Testis (tissue), 3 donors: ENCODE data around the gene C1orf74. TPM values are rescaled to one million over a fixed set of nuclear protein-coding genes. Genes with fewer than 3 reads are reported as not detected.
"Not testable (repeated sequence)": the region's sequence is repeated elsewhere in the genome, so short reads cannot be mapped to it uniquely, and the experiment has no call there.

ENCODE experiments used
- DNase-seq: peaks from one replicate; pipeline ENCODE4 v3.0.0-alpha.2; 2019
- H3K27ac ChIP-seq, 2 donors: fragments of 200-600 bp; sonication (generic); one replicate each; pipeline ENCODE4 v1.5.1; 2019
- H3K27me3 ChIP-seq: fragments of 200-600 bp; sonication (generic); one replicate; pipeline ENCODE4 v1.5.1; 2019
- H3K36me3 ChIP-seq: fragments of 200-600 bp; sonication (generic); one replicate; pipeline ENCODE4 v1.5.1; 2017; ENCODE audit warnings: low read depth; ENCODE audit errors: missing control alignments
- H3K4me1 ChIP-seq: fragments of 200-600 bp; sonication (generic); one replicate; pipeline ENCODE4 v1.5.1; 2019
- H3K4me3 ChIP-seq, 2 donors: fragments of 200-600 bp; sonication (generic); one replicate each; pipeline ENCODE4 v1.5.1; 2017 to 2019
- H3K9me3 ChIP-seq: fragments of 200-600 bp; sonication (generic); one replicate; pipeline ENCODE4 v1.5.1; 2017
- POLR2A ChIP-seq: fragments of 450-650 bp; IDR thresholded peaks from one replicate; pipeline ENCODE4 v1.6.1; 2017; ENCODE audit warnings: antibody characterized with exemption, mild to moderate bottlenecking, moderate library complexity
- WGBS, 2 donors: methylation state at CpG; one replicate each; pipeline ENCODE4 v1.1.5; 2018; 5-methylcytosine and 5-hydroxymethylcytosine counted together
- intact Hi-C: fragments of 100-400 bp; cut with DNase I; formaldehyde crosslinking; loops from one replicate; pipeline ENCODE4 v1.15.1; 2023; ENCODE audit warnings: low total_unique reads
- polyA plus RNA-seq: library from polyadenylated mRNA; stranded (reverse); fragments of 350-450 nt; fragmentation: Illumina TruSeq; extraction: RNeasy Lipid Tissue Mini Kit (QIAGEN cat#74804); gene quantifications from one replicate; pipeline ENCODE4 v1.2.3, GENCODE V29; 2014; ENCODE audit warnings: low read depth, low replicate concordance; ENCODE audit not compliant: insufficient read depth
- total RNA-seq, 2 donors: library from RNA; depleted of rRNA; stranded (reverse); fragments of >200 nt; gene quantifications; one replicate each; pipeline ENCODE4 v1.2.3, GENCODE V29; 2016
- TF ChIP-seq, protein P1 (sequence below), 3 experiments: fragments of 450-650 bp in 2 of 3; fragments of 200-600 bp in 1 of 3; sonication (generic) in 1 of 3; IDR thresholded peaks; one replicate each; pipeline ENCODE4 v1.5.1; 2016 to 2019; ENCODE audit warnings: antibody characterized with exemption in 3 of 3, mild to moderate bottlenecking in 2 of 3, moderate library complexity in 1 of 3

Gene C1orf74
- total and polyA plus RNA-seq, 3 donors from 2014 or later: 2.6 to 5.2 (median 5.0) TPM

DNA sequence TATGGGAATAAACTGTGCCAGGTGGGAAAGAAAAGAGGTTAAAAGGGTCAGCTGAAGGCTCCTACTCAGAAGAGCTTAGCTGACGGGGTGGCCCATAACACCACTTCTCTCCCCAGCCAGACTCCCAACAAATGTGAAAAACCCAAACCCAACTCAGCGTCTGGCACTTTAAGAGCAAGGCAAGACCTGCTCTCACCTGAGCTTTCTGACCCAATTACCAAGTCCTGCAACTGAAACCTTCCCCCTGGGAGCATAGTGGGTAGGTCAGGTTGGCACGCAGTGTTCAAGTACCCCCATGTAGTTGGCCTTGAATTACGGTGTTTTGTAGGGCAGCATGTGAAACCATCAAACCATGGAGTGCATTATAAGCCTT lies 18.4 kb upstream of the C1orf74 start:
- H3K9me3 ChIP-seq: no peaks in the 10 kb centered on the region
- H3K27ac ChIP-seq: no peak overlapping the region
- TF ChIP-seq POLR2A: no peak
- TF ChIP-seq, protein P1, sequence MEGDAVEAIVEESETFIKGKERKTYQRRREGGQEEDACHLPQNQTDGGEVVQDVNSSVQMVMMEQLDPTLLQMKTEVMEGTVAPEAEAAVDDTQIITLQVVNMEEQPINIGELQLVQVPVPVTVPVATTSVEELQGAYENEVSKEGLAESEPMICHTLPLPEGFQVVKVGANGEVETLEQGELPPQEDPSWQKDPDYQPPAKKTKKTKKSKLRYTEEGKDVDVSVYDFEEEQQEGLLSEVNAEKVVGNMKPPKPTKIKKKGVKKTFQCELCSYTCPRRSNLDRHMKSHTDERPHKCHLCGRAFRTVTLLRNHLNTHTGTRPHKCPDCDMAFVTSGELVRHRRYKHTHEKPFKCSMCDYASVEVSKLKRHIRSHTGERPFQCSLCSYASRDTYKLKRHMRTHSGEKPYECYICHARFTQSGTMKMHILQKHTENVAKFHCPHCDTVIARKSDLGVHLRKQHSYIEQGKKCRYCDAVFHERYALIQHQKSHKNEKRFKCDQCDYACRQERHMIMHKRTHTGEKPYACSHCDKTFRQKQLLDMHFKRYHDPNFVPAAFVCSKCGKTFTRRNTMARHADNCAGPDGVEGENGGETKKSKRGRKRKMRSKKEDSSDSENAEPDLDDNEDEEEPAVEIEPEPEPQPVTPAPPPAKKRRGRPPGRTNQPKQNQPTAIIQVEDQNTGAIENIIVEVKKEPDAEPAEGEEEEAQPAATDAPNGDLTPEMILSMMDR (IDR thresholded peaks at IDR 0.05): no peak
- WGBS, 2 donors: 87 to 90% methylated on average over 4 of the region's 4 CpGs
- DNase-seq: no peak
- intact Hi-C loops: no loop called here
- no peak overlapping the region for H3K4me3 ChIP-seq
- H3K4me1 ChIP-seq: peaks cover 17% of the 10 kb centered on the region
- H3K27me3 ChIP-seq: no peaks in the 10 kb centered on the region
- H3K36me3 ChIP-seq: no peaks in the 10 kb centered on the region

DNA sequence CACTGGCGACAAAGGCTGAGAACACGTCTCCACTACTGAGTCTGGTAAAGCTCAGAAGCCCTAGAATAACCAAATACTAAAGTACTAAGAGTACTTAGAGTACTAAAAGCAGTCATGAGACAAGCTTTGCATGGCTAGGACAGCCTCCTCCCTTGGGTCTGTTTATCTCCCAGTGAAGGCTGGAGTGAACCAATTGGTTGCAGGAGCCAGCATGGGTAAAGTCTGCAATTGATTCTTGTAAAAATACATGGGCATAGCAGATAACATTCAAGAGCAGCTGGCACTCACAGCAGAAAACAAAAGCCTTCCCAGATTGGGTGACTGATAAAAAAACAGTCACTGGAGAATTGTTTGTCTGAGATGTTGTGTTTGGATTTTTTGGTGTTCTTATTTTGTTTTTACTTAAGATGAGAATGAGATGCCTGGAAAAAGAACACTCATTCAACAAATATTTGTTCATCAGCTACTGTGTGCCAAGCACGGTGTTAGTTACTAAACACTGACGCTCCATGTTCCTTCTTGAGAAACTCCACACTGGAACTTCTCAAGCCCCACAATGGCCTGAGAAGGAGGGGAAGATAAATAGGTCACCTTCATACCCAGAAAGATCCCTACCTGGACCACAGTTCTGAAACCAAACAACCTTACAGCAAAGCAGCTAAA lies 17.9 kb upstream of the C1orf74 start:
- Histone ChIP-seq H3K27me3 (no peaks in the 10 kb centered on the region), H3K4me1 (peaks cover 17% of the 10 kb centered on the region), H3K27ac (peak overlapping the region; percentile 21 to 22), H3K36me3 (no peaks in the 10 kb centered on the region), H3K9me3 (no peaks in the 10 kb centered on the region), H3K4me3 (no peak overlapping the region)
- intact Hi-C loops: no loop called here
- TF ChIP-seq, protein P1 (IDR thresholded peaks at IDR 0.05): no peak
- no peak for TF ChIP-seq POLR2A
- DNase-seq: peak; percentile 43
- WGBS, 2 donors: 49 to 56% methylated on average over 4 of the region's 4 CpGs

DNA sequence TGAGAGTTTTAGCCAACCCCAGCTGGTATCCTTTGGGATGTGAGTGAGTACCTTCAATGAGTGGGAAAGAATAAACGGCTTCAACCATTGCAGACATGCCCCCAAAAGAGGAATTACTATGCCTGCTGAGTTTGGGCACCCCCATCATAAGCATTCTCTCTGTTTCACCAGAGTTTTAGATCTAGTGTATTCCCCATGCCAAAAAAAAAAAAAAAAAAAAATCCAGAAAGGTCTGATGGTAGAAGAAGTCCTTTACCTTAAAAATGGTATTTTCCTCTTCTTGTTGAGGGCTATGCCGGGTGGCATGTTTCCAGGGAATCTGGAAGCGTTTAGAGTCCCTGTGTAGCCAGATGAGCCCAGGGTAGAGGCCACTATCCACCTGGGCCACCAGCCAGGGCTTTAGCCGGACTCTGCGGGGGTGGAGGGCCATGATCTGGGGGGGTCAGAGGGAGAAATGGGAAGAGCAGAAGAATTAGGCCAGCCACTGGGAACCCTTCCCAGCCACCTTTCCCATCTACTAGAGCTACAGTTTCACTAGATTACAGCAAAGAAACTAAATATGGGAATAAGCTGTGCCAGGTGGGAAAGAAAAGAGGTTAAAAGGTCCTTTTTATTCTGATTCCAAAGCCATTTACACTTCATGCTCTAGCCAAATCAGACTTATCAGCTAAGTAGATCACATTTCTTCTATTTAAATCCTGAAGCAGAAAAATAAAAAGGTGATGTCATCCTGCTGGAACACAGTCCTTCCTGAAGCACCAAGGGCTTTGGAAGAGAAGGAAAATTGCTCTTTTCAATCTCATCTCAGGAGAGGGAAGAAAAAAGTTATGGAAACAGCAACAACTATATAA lies 16.9 kb upstream of the C1orf74 start:
- no peaks in the 10 kb centered on the region for H3K9me3 ChIP-seq
- peak overlapping the region in 1 of 2 donors; percentile 21 for H3K27ac ChIP-seq
- no peaks in the 10 kb centered on the region for H3K27me3 ChIP-seq
- peak; percentile 58 for DNase-seq
- H3K36me3 ChIP-seq: no peaks in the 10 kb centered on the region
- WGBS, 2 donors: 44 to 53% methylated on average over 5 of the region's 5 CpGs
- intact Hi-C loops: no loop called here
- H3K4me3 ChIP-seq: no peak overlapping the region
- TF ChIP-seq, protein P1 (IDR thresholded peaks at IDR 0.05): no peak
- TF ChIP-seq POLR2A: no peak
- H3K4me1 ChIP-seq: peaks cover 17% of the 10 kb centered on the region

DNA sequence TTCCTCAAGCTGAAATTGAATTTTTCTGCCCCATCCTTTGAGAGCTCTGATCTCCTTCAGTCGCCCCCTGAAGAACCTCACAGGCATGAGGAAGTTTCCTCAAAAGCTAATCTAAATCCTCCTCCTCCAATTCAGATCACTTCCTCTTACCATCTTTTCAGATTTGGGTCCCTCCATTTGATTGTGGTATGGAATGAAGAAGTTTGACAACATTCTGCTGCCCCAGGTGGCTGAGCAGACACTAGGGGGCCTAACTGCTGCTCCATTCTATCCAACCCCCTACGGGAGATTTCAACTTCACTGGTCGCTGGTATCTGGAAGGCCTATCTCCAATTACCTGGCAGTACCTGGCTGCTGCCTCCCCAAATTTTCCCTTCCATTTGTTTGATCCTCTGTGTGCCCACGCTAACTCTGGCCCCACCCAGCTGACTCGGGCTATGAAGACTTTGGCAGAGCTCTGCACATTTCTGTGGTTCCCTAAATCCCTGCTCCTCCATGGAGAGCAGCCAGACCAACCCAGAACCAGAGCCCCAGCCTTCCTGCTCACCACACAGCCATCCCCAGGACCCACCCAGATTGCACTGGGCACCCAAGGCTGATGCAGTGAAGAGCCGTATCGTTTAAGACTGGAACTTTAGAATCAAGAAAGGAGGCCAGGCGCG lies 13.8 kb upstream of the C1orf74 start:
- DNase-seq: no peak
- WGBS, 2 donors: 87 to 90% methylated on average over 8 to 9 of the region's 9 CpGs
- Histone ChIP-seq H3K9me3 (no peaks in the 10 kb centered on the region), H3K27me3 (no peaks in the 10 kb centered on the region), H3K36me3 (no peaks in the 10 kb centered on the region), H3K4me1 (peaks cover 24% of the 10 kb centered on the region), H3K4me3 (no peak overlapping the region), H3K27ac (no peak overlapping the region)
- intact Hi-C loops: no loop called here
- TF ChIP-seq POLR2A: no peak
- TF ChIP-seq, protein P1 (IDR thresholded peaks at IDR 0.05): no peak

DNA sequence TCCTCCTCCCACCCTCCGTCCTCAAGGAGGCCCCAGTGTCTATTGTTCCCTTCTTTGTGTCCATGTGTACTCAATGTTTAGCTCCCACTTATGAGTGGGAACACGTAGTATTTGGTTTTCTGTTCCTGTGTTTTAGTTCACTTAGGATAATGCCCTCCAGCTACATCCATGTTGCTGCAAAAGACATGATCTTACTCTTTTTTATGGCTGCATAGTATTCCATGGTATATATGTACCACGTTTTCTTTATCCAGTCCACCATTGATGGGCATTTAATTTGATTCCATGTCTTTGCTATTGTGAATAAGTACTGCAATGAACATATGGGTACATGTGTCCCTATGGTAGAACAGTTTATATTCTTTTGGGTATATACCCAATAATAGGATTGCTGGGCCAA lies 9.4 kb upstream of the C1orf74 start:
- 91 to 97% methylated on average over 3 of the region's 3 CpGs for WGBS, 2 donors
- H3K9me3 ChIP-seq, intact Hi-C loops, H3K4me3 ChIP-seq, H3K36me3 ChIP-seq, H3K27me3 ChIP-seq, H3K4me1 ChIP-seq, DNase-seq, H3K27ac ChIP-seq: not testable (repeated sequence)
